Measurements from ENCODE around the gene HOXD10.

The HOXD10 gene

GRCh38 chr2:176115883-176116813 is at the start of gene HOXD10:
Gene HOXD10, plus strand, starts transcription at chr2:176116778. Its CDS starts 56 bp downstream, at chr2:176116834.
- FAIRE-seq: no peak

GRCh38 chr2:176067589-176068418 is 48.8 kb upstream of the HOXD10 start:
- no peak for FAIRE-seq

- no peak for FAIRE-seq
Observed at GRCh38 chr2:176068419-176068832, 48.2 kb upstream of the HOXD10 start.

GRCh38 chr2:176071330-176072291 is 45.0 kb upstream of the HOXD10 start:
- no peak for FAIRE-seq

GRCh38 chr2:176072292-176072669 is 44.3 kb upstream of the HOXD10 start:
- no peak for FAIRE-seq

GRCh38 chr2:176072951-176073904 is 43.4 kb upstream of the HOXD10 start:
- no peak for FAIRE-seq

GRCh38 chr2:176074919-176075425 is 41.6 kb upstream of the HOXD10 start:
- FAIRE-seq: no peak

- FAIRE-seq: no peak
Observed at GRCh38 chr2:176075481-176075880, 41.1 kb upstream of the HOXD10 start.

GRCh38 chr2:176076063-176076462 is 40.5 kb upstream of the HOXD10 start:
- no peak for FAIRE-seq

- no peak for FAIRE-seq
Observed at GRCh38 chr2:176076796-176077195, 39.8 kb upstream of the HOXD10 start.

GRCh38 chr2:176078541-176079284 is 37.9 kb upstream of the HOXD10 start:
- FAIRE-seq: no peak

GRCh38 chr2:176079285-176079830 is 37.2 kb upstream of the HOXD10 start:
- FAIRE-seq: no peak

- FAIRE-seq: no peak
Observed at GRCh38 chr2:176079831-176080539, 36.6 kb upstream of the HOXD10 start.

- no peak for FAIRE-seq
Observed at GRCh38 chr2:176080540-176081375, 35.8 kb upstream of the HOXD10 start.

- no peak for FAIRE-seq
Observed at GRCh38 chr2:176081376-176081836, 35.2 kb upstream of the HOXD10 start.

GRCh38 chr2:176081837-176082524 is 34.6 kb upstream of the HOXD10 start:
- FAIRE-seq: no peak

- FAIRE-seq: no peak
Observed at GRCh38 chr2:176082525-176082823, 34.1 kb upstream of the HOXD10 start.
